Measurements from ENCODE around the gene PCED1A. TPM values are rescaled to one million over a fixed set of nuclear protein-coding genes. Genes with fewer than 3 reads are reported as not detected.

Gene PCED1A
- total RNA-seq, 2 experiments from 2014 or later: 6.9 to 9.8 TPM

- no peaks in the 10 kb centered on the region for H3K9me3 ChIP-seq (ENCODE audit: low read length)
- no peaks in the 10 kb centered on the region for H3K4me1 ChIP-seq (ENCODE audit: insufficient read depth, low read length, poor library complexity, severe bottlenecking)
- no peaks in the 10 kb centered on the region for H4K20me1 ChIP-seq (ENCODE audit: insufficient read depth, low read length)
- TF ChIP-seq EZH2phosphoT487 (IDR thresholded peaks at IDR 0.05; ENCODE audit: borderline replicate concordance, low read depth, low read length): no peak
- TF ChIP-seq CTCF (conservative IDR thresholded peaks at IDR 0.05; ENCODE audit: low read length): no peak
- ChIA-PET CTCF (ENCODE audit: unreplicated experiment) (no interaction called here), POLR2A (interaction anchor here (0.6 kb wide), 1 partner anchor 271 kb away, joined by 3 read pairs; no protein-coding TSS in a partner anchor)
- DNase-seq (ENCODE audit: low spot score): no peak
- no peaks in the 10 kb centered on the region for H3K79me2 ChIP-seq (ENCODE audit: insufficient read depth, low read depth, low read length)
- H3K4me3 ChIP-seq (ENCODE audit: low read depth, low read length, poor library complexity, severe bottlenecking): no peak overlapping the region
- BruUV-seq (replicated peaks): no TSS peak
- no peaks in the 10 kb centered on the region for H3K36me3 ChIP-seq (ENCODE audit: insufficient read depth, low read length)
- H3K27ac ChIP-seq (ENCODE audit: low read depth, low read length, poor library complexity, severe bottlenecking): no peak overlapping the region
- H3K9me2 ChIP-seq (ENCODE audit: insufficient read depth, low read length): no peaks in the 10 kb centered on the region
- H3K4me2 ChIP-seq (ENCODE audit: low read length): no peak overlapping the region
- H2AFZ ChIP-seq (ENCODE audit: low read length): no peak overlapping the region
- intact Hi-C loops (cut with micrococcal nuclease; ENCODE audit: unreplicated experiment): no loop called here
Observed at GRCh38 chr20:2846698-2847097, 6.2 kb upstream of the PCED1A start.

GRCh38 chr20:2845607-2846006 is 5.2 kb upstream of the PCED1A start:
- H3K79me2 ChIP-seq (ENCODE audit: insufficient read depth, low read depth, low read length): no peaks in the 10 kb centered on the region
- no peak for DNase-seq (ENCODE audit: low spot score)
- no peaks in the 10 kb centered on the region for H3K9me3 ChIP-seq (ENCODE audit: low read length)
- no peaks in the 10 kb centered on the region for H4K20me1 ChIP-seq (ENCODE audit: insufficient read depth, low read length)
- TF ChIP-seq EZH2phosphoT487 (IDR thresholded peaks at IDR 0.05; ENCODE audit: borderline replicate concordance, low read depth, low read length) (no peak), CTCF (conservative IDR thresholded peaks at IDR 0.05; ENCODE audit: low read length) (no peak)
- H2AFZ ChIP-seq (ENCODE audit: low read length): no peak overlapping the region
- no TSS peak for BruUV-seq (replicated peaks)
- H3K4me3 ChIP-seq (ENCODE audit: low read depth, low read length, poor library complexity, severe bottlenecking): no peak overlapping the region
- H3K36me3 ChIP-seq (ENCODE audit: insufficient read depth, low read length): no peaks in the 10 kb centered on the region
- intact Hi-C loops (cut with micrococcal nuclease; ENCODE audit: unreplicated experiment): no loop called here
- POLR2A ChIA-PET: no interaction called here
- CTCF ChIA-PET (ENCODE audit: unreplicated experiment): no interaction called here
- no peak overlapping the region for H3K4me2 ChIP-seq (ENCODE audit: low read length)
- H3K27ac ChIP-seq (ENCODE audit: low read depth, low read length, poor library complexity, severe bottlenecking): no peak overlapping the region
- no peaks in the 10 kb centered on the region for H3K9me2 ChIP-seq (ENCODE audit: insufficient read depth, low read length)
- H3K4me1 ChIP-seq (ENCODE audit: insufficient read depth, low read length, poor library complexity, severe bottlenecking): peaks cover 6% of the 10 kb centered on the region

- no peaks in the 10 kb centered on the region for H3K9me2 ChIP-seq (ENCODE audit: insufficient read depth, low read length)
- peak overlapping the region; percentile 92 for H3K4me3 ChIP-seq (ENCODE audit: low read depth, low read length, poor library complexity, severe bottlenecking)
- BruUV-seq (replicated peaks): TSS peak; percentile 83
- H3K36me3 ChIP-seq (ENCODE audit: insufficient read depth, low read length): no peaks in the 10 kb centered on the region
- H4K20me1 ChIP-seq (ENCODE audit: insufficient read depth, low read length): no peaks in the 10 kb centered on the region
- H2AFZ ChIP-seq (ENCODE audit: low read length): peak overlapping the region; percentile 56
- H3K4me2 ChIP-seq (ENCODE audit: low read length): peak overlapping the region; percentile 82
- DNase-seq (ENCODE audit: low spot score): peak; percentile 33
- TF ChIP-seq CTCF (conservative IDR thresholded peaks at IDR 0.05; ENCODE audit: low read length) (no peak), EZH2phosphoT487 (IDR thresholded peaks at IDR 0.05; ENCODE audit: borderline replicate concordance, low read depth, low read length) (no peak)
- H3K9me3 ChIP-seq (ENCODE audit: low read length): no peaks in the 10 kb centered on the region
- H3K4me1 ChIP-seq (ENCODE audit: insufficient read depth, low read length, poor library complexity, severe bottlenecking): peaks cover 10% of the 10 kb centered on the region
- intact Hi-C loops (cut with micrococcal nuclease; ENCODE audit: unreplicated experiment): no loop called here
- H3K79me2 ChIP-seq (ENCODE audit: insufficient read depth, low read depth, low read length): no peaks in the 10 kb centered on the region
- ChIA-PET CTCF (ENCODE audit: unreplicated experiment) (interaction anchor here (0.5 kb wide), 1 partner anchor 205 kb away, joined by 3 read pairs; no protein-coding TSS in a partner anchor), POLR2A (no interaction called here)
- no peak overlapping the region for H3K27ac ChIP-seq (ENCODE audit: low read depth, low read length, poor library complexity, severe bottlenecking)
Observed at GRCh38 chr20:2840967-2841531, 594 bp upstream of the PCED1A start.
